Measurements from ENCODE around the gene MED25.

- TF ChIP-seq, protein P1, sequence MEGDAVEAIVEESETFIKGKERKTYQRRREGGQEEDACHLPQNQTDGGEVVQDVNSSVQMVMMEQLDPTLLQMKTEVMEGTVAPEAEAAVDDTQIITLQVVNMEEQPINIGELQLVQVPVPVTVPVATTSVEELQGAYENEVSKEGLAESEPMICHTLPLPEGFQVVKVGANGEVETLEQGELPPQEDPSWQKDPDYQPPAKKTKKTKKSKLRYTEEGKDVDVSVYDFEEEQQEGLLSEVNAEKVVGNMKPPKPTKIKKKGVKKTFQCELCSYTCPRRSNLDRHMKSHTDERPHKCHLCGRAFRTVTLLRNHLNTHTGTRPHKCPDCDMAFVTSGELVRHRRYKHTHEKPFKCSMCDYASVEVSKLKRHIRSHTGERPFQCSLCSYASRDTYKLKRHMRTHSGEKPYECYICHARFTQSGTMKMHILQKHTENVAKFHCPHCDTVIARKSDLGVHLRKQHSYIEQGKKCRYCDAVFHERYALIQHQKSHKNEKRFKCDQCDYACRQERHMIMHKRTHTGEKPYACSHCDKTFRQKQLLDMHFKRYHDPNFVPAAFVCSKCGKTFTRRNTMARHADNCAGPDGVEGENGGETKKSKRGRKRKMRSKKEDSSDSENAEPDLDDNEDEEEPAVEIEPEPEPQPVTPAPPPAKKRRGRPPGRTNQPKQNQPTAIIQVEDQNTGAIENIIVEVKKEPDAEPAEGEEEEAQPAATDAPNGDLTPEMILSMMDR (IDR thresholded peaks at IDR 0.05): no peak
- TF ChIP-seq POLR2A (IDR thresholded peaks at IDR 0.05) (no peak), EP300 (IDR thresholded peaks at IDR 0.05) (no peak)
These were observed 19.5 kb upstream of the MED25 start for GRCh38 chr19:49798574-49798973.
